ENCODE measurements around the gene PPIP5K1.

DNA sequence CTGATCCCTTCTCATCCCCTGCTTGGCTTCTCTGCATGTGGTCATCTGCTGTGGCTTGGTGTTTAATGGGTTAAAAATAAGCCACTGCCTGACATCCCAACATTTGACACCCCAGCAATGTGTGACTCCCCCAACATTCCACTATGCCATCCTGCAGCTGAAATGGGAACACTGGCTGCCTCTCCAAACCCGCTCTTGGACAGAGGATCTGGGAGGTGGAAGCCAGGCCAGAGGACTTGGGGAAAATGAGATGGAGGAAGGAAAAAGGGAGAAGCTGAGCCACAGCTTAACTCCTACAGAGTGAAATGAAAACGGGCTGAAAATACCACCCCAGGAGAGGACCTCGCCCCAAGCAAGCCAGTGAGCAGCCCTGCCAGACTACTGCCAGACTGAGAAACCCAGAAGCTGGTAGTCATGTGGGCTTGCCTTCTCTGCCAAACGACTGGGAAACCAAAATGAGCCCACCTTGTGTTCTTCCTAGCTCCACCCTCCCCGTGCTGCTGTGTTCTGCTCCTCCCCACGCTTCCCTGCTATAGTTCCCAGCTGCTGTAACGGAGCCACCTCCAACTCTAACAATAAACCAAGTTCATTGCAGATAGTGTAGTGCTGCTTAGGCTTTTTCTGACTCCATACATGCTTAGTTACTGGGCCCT is 58.9 kb downstream of the PPIP5K1 start:
- TF ChIP-seq, protein P1, sequence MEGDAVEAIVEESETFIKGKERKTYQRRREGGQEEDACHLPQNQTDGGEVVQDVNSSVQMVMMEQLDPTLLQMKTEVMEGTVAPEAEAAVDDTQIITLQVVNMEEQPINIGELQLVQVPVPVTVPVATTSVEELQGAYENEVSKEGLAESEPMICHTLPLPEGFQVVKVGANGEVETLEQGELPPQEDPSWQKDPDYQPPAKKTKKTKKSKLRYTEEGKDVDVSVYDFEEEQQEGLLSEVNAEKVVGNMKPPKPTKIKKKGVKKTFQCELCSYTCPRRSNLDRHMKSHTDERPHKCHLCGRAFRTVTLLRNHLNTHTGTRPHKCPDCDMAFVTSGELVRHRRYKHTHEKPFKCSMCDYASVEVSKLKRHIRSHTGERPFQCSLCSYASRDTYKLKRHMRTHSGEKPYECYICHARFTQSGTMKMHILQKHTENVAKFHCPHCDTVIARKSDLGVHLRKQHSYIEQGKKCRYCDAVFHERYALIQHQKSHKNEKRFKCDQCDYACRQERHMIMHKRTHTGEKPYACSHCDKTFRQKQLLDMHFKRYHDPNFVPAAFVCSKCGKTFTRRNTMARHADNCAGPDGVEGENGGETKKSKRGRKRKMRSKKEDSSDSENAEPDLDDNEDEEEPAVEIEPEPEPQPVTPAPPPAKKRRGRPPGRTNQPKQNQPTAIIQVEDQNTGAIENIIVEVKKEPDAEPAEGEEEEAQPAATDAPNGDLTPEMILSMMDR (IDR thresholded peaks at IDR 0.05), result no peak
- TF ChIP-seq POLR2A (IDR thresholded peaks at IDR 0.05), result no peak

All from heart left ventricle (tissue), 13 donors.